IPS-18c (cell line): ENCODE results near the gene AIF1L.
"Not testable (repeated sequence)": the region's sequence is repeated elsewhere in the genome, so short reads cannot be mapped to it uniquely, and the experiment has no call there.

ENCODE experiments used
- H3K4me3 ChIP-seq: 2 replicates; pipeline ENCODE4 v1.7.0; 2013; ENCODE audit warnings: low read depth, mild to moderate bottlenecking, low read length, moderate library complexity; ENCODE audit not compliant: insufficient read depth
- H3K9me3 ChIP-seq: one replicate; pipeline ENCODE4 v1.6.1; 2013; ENCODE audit warnings: mild to moderate bottlenecking, low read length, moderate library complexity; ENCODE audit not compliant: control insufficient read depth, insufficient read depth

Gene AIF1L

DNA sequence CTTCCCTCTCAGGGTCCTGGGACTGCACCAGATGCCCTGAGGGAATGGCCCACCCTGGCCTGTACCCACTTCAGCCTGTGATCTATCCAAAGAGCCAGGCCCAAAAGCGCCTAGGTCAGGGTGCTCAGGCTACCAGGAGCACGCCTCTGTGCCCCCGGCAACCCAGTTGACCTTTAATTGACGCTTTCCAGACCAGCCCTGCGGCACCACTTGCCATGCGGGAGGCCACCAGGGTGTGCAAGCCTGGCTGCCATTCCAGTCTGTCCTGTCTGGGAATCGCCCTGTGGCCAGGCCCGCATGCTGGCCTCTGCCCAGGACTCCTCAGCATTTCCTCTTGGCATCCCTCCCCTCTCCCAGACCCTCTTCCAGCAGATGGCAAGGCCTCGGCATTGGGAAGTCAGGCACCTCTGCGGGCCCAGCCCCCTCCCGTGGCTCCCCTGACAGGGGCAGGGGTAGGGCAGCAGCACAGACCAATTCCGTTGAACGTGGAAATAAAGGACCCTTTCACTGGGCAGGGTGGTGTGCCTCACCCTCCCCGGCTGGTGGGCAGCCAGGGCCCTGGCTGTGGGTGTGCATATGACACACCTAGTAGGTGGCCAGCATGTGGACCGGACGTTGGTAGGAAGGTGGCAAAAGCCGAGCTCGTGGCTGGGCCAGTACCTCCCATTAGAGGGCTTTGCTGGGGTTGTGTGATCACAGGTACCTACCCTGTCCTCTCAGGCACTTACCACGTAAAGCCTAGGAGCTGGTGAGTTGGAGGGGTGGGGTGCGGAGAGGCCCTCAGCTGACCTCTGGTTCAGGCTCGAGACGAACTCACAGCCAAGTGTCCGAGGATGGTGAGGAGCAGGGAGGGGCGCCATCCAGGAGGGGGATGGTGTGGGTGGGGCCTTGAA is 3.5 kb upstream of the AIF1L start:
- no peak overlapping the region for H3K4me3 ChIP-seq

DNA sequence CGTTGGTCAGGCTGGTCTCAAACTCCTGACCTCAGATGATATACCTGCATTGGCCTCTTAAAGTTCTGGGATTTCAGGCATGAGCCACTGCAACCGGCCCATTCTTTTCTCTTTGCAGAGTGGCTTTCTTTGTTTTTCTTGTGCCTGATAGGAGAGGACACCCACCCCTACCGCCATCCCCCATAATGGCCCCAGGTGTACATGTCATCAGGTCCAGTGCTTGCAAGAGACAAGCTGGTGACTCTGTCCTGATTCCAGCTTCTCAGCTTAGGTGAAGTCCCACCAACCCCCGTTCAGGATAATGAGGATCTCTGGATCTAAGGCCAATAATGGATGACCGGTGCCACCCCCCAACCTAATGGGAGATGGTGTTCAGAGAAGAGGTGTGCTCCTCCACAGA is 2.3 kb upstream of the AIF1L start:
- Histone ChIP-seq H3K9me3 (no peaks in the 10 kb centered on the region), H3K4me3 (no peak overlapping the region)

More for the DNA sequence above, 3.5 kb upstream of the AIF1L start:
- no peaks in the 10 kb centered on the region for H3K9me3 ChIP-seq

DNA sequence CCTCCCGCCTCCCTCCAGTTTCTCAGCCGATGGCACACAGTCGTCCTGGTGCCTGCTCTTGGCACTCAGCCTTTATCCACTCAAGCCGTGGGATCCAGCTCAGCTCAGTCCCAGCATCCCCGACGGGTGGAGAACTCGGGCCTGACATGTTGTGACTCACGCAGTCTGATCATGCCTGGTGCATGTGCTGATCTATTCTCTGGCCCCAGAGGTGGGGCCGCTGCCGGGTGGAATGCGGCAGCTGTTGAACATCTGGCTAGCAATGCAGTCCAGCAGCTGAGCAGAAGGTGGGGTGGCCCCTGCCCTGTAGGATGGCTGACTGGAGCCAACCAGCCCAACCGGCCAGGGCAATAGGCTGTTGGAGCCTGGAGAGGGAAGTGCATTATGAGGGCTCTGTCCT is 1.7 kb upstream of the AIF1L start:
- H3K9me3 ChIP-seq = no peaks in the 10 kb centered on the region
- no peak overlapping the region; the same call in 1 of the 2 replicates for H3K4me3 ChIP-seq

DNA sequence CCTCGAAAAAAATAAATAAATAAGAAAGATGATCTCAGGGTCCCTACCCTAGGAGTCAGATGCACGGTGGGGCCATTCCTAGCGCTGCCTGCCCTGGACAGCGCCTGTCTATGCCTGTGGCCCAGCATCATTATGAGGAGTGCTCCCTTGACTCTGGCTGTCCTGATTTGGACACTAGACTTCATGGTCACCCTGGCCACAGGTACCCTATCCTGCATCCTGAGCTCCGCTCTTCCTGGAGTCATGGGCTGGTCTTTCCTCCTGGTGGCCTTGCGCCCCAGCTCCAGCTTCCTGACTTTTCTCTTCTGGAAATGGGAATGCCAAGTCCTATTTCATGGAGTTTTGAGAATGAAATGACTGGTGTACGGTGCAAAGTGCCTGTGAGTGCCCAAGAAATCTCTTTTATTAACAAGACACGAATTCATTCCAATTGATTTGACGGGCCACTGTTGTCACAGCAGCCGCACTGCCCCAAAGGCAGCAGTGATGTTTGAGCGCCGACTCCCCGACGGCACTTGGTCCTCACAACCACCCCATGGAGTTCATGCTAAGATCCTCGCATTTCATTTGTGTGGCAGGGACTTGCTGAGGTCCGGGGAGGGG is 564 bp upstream of the AIF1L start:
- Histone ChIP-seq H3K9me3 (no peaks in the 10 kb centered on the region), H3K4me3 (peak overlapping the region; percentile 44; the same call in 1 of the 2 replicates)

DNA sequence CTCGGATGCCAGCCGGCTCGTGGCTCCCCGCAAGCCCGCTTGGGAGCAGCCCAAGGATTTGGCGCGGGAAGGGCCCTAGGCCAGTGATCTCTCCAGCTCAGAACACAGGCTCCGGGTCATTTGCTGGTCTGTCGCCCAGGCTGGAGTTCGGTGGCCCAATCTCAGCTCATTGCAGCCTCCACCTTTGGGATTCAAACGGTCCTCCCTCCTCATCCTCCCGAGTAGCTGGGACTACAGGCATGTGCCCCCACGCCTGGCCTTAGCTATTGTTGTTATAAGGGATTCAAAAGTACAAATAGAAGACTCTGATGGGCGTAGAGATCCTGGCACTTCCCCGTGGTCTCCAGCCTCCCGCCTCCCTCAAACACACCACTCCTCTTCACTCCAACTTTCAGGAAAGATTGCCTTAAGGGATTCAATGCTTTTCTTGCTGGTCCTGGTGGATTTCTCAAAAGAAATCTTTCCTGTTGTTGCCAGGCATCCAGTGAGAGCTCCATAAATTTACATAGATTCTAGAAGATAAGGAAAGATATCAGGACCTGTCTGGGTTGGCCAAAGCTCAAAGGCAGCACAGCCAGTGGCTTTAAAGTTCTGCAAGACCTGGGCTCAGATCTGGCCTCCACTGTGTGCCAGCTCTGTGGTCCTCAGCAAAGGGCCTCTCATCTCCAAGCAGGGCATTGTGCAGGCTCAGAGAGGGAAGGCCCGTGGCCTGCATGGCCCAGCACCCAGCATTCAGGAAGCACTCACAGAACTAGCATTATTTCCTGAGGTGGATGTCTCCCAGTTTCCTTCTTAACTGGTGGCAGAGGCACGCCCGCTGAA is 1.0 kb downstream of the AIF1L start:
- Histone ChIP-seq H3K4me3 (peak overlapping the region; percentile 92), H3K9me3 (no peaks in the 10 kb centered on the region)

DNA sequence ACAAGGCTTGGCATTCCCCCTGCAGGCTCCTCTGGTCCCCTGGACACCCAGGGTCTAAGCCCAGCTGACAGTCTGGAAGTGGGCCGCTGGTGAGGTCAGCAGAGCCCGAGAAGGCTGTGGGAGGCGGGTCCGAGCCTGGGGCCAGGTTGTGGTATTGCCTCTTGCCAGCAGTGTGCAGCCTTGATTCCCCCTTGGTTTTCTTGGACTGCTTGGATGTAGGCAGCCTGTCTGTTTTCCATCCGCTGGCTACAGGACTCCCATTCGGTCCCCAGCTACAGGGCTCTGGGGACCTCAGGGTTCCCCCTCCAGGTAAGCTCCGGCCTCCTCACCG is 1.6 kb downstream of the AIF1L start:
- no peaks in the 10 kb centered on the region for H3K9me3 ChIP-seq
- H3K4me3 ChIP-seq = no peak overlapping the region; the same call in 1 of the 2 replicates

DNA sequence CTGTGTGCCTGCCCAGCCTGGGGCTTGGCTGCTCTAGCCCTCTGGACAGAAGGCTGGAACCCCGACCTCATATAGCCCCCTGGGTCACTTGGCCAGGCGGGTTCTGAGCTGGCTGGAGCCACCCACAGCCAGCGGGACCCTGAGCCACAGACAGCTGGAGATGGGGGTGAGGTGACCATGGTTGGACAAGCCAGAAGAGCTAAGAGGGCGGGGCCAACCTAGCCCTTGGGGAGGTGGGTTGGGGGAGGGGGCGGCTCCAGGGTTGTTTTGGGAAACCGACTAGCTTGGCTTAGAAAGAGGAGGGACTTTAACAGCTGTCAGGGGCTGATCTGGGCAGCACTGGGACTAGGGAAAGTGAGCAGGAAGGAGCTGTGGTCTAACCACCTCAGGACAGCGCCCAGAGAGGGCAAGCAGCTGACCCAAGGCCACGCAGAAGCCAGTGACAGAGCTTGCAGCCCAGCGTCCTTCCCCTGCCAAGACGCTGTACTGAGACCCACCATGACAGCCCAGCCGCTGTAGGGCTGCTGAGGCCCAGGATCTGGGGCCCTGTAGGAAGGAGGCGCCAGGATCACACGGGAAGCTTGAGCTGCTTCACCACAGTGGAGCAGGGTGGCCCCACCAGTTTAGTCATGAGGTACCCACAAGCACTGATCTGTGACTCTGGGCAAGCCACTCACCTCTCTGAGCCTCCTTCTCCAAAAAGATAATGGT is 2.2 kb downstream of the AIF1L start:
- H3K4me3 ChIP-seq = no peak overlapping the region
- no peaks in the 10 kb centered on the region for H3K9me3 ChIP-seq

DNA sequence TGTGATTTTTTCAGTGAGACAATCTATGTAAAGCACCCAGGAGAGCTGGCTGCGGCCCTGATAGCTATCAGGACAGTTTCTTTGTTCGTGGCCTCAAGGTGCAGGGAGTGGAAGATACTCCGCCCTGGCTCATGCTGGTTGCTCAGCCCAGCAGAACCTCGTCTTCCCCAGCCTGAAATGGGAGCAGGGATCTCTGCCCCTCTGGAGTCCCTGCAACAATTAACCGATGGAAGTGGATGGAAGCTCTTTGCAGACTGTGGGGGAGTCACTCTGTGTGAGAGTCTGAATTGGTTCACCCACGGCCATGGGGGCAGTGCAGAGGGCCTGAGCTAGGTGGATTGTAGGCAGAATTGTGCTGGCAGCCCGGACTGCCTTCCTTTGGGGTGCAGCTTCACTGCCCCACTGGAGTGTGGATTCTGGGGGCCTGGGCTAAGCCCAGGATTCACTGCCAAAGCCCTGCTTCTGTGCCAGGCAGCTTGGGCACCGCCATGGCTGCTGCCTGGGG is 2.8 kb downstream of the AIF1L start:
- Histone ChIP-seq H3K4me3 (no peak overlapping the region), H3K9me3 (no peaks in the 10 kb centered on the region)

DNA sequence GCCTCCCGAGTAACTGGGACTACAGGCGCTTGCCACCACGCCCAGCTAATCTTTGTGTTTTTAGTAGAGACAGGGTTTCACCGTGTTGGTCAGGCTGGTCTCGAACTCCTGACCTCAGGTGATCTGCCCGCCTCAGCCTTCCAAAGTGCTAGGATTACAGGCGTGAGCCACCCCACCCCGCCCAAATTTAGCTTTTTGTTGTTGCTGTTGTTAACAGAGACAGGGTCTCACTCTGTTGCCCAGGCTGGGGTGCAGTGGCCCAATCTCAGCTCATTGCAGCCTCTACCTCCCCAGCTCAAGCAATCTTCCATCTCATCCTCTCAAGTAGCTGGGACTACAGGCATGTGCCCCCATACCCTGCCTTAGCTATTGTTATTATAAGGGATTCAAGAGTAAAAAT is 3.5 kb downstream of the AIF1L start:
- not testable (repeated sequence) for H3K4me3 ChIP-seq, H3K9me3 ChIP-seq

DNA sequence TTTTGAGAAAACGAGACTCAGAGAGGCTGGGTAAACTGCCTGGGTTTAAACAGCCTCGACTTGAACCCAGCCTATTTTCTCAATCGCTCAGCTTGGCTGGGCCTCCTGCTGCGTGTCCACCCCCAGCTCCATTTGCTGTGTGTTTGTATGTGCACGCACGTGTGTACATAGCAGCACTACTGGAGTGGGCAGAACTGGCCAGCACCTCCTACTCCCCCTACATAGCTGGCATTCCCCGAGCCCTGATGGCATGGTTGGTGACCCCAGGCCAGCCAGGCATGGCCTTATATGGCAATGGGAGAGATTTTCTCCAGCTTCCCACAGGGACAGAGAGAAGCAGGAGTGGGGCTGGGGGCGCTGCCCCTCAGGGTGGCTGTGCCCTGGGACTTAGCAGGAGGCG is 4.1 kb downstream of the AIF1L start:
- Histone ChIP-seq H3K9me3 (no peaks in the 10 kb centered on the region), H3K4me3 (no peak overlapping the region; the same call in 1 of the 2 replicates)

DNA sequence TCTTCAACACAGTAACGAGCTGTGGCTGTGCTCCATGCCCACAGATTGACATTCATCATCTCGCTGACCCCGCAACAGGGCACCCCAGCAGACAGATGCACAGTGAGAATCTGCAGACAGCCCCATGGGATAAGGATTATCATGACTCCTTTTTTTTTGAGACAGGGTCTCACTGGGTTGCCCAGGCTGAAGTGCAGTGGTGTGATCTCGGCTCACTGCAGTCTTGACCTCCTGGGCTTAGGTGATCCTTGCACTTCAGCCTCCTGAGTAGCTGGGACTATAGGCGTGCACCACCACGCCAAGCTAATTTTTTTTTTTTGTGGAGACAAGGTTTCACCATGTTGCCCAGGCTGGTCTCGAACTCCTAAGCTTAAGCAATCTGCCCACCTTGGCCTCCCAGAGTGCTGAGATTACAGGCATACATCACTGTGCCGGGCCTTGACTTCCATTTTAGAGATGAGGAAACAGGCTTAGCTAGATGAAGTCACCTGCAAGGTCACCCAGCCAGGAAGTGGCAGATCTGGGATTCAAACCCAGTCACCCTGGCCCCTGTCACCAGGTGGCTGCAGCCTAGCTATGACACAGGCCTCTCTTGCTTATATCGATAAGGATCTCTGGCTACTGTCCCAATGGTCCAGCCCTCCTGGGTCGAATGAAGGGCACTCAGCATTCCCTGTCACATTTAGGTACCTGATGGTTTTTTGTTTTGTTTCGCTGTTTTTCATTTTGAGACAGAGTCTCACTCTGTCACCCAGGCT is 5.1 kb downstream of the AIF1L start:
- no peaks in the 10 kb centered on the region for H3K9me3 ChIP-seq
- H3K4me3 ChIP-seq = no peak overlapping the region

DNA sequence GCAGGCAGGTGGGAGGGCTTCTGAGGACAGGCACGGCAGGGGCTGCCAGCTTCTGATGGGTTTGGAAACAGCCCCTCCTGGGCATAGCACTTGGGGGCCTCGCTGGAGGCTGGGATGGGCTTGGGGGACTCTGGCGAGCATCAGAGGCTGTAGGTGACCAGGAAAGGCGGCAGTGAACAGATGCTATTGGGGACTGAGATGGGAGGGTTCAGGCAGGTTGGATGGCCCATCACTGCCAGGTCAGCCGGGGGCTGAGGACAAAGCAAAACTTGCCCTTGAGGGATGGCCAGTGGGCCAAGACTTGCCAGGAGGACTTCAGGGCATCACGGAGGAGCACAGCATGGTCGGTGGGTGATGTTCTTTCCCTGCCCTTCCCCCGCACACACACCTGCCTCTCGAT is 6.7 kb downstream of the AIF1L start:
- no peak overlapping the region for H3K4me3 ChIP-seq
- H3K9me3 ChIP-seq = no peaks in the 10 kb centered on the region

DNA sequence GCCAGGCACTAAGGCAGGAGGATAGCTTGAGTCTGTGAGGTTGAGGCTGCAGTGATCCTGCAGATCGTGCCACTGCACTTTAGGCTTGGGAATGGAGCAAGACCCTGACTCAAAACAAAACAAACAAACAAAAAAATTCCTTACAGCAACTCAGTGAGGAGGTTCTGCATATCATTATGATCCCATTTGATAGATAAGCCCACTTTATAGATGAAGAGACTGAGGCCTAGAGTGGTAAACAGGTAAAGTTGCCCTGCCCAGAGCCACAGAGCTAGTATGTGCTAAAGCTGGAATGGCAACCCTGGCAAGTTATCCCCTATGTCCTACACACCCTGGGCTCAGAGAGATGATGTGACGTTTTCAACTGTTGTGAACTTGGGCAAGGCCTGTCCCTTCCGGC is 7.2 kb downstream of the AIF1L start:
- no peak overlapping the region for H3K4me3 ChIP-seq

DNA sequence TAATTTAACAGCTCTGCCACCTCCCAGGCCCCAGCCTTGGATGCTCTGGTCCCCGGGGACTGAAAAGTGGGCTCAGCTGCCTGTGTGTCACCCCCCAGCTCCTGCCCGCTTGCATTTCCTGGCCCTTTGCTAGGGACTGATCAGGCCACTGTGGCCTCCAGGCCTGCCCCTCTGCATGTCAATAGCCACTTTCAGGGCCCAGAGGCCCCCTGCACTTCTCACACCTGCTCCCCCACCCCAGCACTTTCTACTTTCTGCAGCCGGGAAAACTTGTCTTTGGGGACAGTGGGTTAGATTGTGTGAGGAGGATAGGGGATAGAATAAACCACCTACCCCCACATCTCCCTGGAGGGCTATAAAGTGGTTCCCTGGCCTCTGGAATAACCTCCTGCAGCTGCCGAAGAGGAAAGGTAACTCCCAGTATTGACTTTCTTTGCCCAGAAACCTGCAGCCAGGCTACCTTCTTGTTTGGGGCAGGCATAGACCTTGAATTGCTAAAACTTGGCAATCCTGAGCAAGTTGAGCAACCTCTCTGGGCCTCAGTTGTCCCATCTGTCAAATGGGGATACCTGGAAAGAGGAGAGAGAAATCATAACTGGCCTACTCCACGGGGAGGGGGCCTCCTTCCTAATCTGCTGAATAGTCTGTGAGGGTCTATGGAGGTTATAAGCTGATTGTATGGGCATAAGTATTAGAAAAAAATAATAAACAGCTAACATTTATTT is 7.8 kb downstream of the AIF1L start:
- Histone ChIP-seq H3K4me3 (no peak overlapping the region), H3K9me3 (no peaks in the 10 kb centered on the region)

More for the DNA sequence above, 7.2 kb downstream of the AIF1L start:
- H3K9me3 ChIP-seq = no peaks in the 10 kb centered on the region

DNA sequence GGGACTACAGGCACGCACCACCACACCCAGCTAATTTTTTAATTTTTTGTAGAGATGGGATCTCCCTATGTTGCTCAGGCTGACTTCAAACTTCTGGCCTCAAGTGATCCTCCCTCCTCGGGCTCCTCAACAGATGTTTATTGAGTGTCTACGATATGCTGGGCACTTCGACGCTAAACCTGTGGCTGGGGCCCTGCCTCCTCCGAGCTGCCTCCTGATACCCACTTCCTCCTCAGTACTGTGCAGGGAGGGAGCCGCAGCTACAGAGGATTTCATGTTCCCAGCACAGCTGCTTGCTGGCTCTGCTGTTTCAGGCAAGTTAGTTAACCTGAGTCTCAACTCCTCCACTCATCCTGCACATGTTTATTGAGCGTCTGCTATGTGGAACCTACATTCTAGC is 9.6 kb downstream of the AIF1L start:
- Histone ChIP-seq H3K9me3 (no peaks in the 10 kb centered on the region), H3K4me3 (no peak overlapping the region)

DNA sequence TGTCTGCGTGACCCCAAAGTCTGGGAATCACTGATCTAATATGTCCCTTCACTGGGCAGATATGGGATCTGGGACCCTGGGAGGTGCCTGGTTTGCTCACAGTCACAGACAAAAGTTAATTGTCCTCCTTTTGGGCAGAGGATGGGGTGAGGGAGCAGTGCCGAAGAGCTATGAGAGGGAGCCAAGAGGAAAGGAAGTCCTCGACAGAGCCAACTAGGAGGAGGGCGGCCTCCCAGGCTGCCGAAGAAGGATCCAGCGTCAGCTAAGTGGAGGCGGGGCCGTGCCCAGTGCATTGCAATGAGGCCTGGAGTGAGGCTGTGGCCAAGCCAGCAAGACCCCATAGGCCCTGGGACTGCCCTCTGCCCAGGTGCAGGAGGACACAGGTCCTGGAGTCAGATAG is 11.4 kb downstream of the AIF1L start:
- Histone ChIP-seq H3K9me3 (no peaks in the 10 kb centered on the region), H3K4me3 (no peak overlapping the region)
